Stimulated activated naive B cell treated with anti-CD40 and anti-IgM and Interleukin-4, amounts not matched to agents 10 μg/mL and 1 μg/mL and 100 μg/mL, for 72 hours (primary cell): ENCODE measurements around the gene ZP3.
"Not testable (repeated sequence)": the region's sequence is repeated elsewhere in the genome, so short reads cannot be mapped to it uniquely, and the experiment has no call there.

ENCODE experiments used
- ATAC-seq, 2 donors: fragments of 150-1000 bp; cut with Tn5 transposase; replicated peaks; 2 replicates each; pipeline ENCODE4 v1.10.0; 2021; ENCODE audit warnings: moderate library complexity in 1 of 2
- DNase-seq: peaks from one replicate; pipeline ENCODE4 v3.0.0; 2021
- H3K27ac Mint-ChIP-seq: one replicate; pipeline ENCODE4 v1.8.0; 2022; ENCODE audit warnings: mild to moderate bottlenecking, mixed read lengths
- H3K27me3 Mint-ChIP-seq, 2 donors: one replicate each; pipeline ENCODE4 v1.8.0; 2022; ENCODE audit warnings: mixed read lengths in 2 of 2
- H3K36me3 Mint-ChIP-seq, 2 donors: one replicate each; pipeline ENCODE4 v1.8.0; 2022; ENCODE audit warnings: mixed read lengths in 2 of 2, mild to moderate bottlenecking in 1 of 2
- H3K4me1 Mint-ChIP-seq, 2 donors: one replicate each; pipeline ENCODE4 v1.8.0; 2022; ENCODE audit warnings: mixed read lengths in 2 of 2, mild to moderate bottlenecking in 1 of 2
- H3K4me3 Mint-ChIP-seq, 2 donors: one replicate each; pipeline ENCODE4 v1.8.0; 2022; ENCODE audit warnings: mild to moderate bottlenecking in 2 of 2, mixed read lengths in 2 of 2, moderate library complexity in 1 of 2
- H3K9me3 Mint-ChIP-seq, 2 donors: one replicate each; pipeline ENCODE4 v1.8.0; 2022; ENCODE audit warnings: mixed read lengths in 2 of 2, mild to moderate bottlenecking in 1 of 2

Gene ZP3

DNA sequence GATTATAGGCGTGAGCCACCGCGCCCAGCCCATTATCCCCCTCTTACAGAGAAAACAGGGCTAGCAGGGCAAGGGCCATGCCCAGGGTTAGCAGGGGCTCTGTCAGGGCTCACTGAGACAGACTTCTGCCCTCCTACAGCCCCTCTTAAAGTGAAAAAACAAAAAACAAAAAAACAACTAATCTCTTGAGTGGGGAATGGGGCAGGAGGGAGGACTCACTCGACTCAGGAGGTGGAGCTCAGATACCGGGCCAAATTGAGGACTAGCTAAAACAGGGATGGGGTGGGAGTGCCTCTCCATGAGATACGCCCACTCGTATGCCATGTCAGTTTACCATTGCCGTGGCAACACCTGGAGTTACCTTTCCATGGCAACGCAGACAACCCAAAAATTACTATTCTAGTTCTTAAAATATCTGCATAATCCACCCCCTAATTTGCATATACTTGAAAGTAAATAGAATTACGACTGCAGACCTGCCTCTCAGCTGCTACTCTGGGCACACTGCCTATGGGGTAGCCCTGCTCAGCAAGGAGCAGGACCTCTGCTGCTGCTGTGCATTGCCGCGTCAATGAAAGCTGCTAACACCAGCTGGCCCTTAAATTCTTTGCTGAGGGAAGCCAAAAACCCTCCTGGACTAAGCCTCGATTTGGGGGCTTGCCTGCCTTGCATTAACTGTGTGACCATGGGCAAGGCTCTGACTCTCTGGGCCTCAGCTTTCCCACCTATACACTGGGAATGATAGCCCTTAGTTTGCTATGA is 28.6 kb upstream of the ZP3 start:
- Mint-ChIP-seq H3K4me3 (no peak overlapping the region), H3K36me3 (peaks cover 0 to 2% of the 10 kb centered on the region in 2 donors), H3K4me1 (peaks cover 16 to 32% of the 10 kb centered on the region in 2 donors), H3K27me3 (no peaks in the 10 kb centered on the region), H3K27ac (no peak overlapping the region), H3K9me3 (no peaks in the 10 kb centered on the region)
- DNase-seq, result no peak
- ATAC-seq, result no peak

DNA sequence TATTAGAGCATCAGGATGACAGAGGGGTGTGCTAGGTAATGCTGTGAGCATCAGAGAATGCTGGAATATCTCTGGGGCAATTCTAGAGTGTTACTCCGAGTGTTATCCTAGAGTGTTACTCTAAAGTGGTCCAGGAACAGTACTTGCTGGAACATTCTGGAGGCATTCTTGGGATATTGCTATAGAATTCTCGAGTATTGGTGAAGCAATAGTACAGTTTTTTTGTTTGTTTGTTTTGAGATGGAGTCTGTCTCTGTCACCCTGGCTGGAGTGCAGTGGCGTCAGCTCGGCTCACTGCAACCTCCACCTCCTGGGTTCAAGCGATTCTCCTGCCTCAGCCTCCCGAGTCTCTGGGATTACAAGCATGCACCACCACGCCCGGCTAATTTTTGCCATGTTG is 27.9 kb upstream of the ZP3 start:
- Mint-ChIP-seq H3K9me3 (no peaks in the 10 kb centered on the region), H3K27ac (no peak overlapping the region), H3K4me1 (peaks cover 15 to 32% of the 10 kb centered on the region in 2 donors), H3K36me3 (peaks cover 0 to 3% of the 10 kb centered on the region in 2 donors), H3K27me3 (no peaks in the 10 kb centered on the region), H3K4me3 (peak overlapping the region; percentile 81 to 86)
- no peak for DNase-seq
- no peak for ATAC-seq

DNA sequence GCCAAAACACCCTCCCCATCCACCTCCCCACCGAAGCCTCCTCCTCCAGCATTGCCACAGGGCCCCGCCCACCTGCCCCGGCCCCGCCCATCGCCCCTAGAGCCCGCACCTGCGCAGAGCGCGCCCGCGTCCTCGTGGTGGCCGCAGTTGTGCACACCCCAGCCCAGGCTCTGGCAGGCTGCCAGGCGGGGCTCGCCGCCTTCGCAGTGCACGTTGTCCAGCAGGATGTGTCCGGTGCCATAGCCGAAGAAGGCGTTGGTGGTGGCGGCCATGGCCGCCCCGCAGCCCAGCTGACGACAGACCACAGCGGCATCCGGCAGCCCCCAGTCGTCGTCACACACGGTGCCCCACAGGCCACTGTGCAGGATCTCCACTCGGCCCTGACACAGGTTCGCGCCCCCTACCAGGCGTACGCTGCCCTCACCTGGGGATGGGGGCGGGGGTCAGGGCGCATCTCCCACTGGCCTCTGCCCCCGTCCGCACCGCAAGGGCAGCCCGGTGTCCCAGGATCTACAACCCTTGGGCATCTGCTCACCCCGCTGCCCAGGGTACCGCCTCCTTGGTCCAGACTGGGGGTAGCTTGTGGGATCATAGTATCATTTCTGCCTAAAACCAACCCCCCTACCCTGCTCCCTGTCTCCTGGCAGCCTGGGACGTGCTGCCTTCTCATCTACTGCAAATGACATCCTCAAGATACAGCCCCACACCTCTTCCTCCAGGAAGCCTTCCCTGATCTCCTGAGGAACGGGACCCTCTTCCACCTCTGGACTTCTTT is 27.2 kb upstream of the ZP3 start:
- Mint-ChIP-seq H3K4me1 (peaks cover 13 to 24% of the 10 kb centered on the region in 2 donors), H3K27ac (peak overlapping the region; percentile 88)

GRCh38 chr7:76400248-76400647 is 24.5 kb upstream of the ZP3 start:
- Mint-ChIP-seq H3K27ac (no peak overlapping the region), H3K36me3 (peaks cover 0 to 8% of the 10 kb centered on the region in 2 donors), H3K27me3 (no peaks in the 10 kb centered on the region), H3K4me3 (no peak overlapping the region), H3K4me1 (peaks cover 19 to 24% of the 10 kb centered on the region in 2 donors), H3K9me3 (no peaks in the 10 kb centered on the region)
- ATAC-seq, result no peak
- no peak for DNase-seq

More for the DNA sequence above, 27.2 kb upstream of the ZP3 start:
- peak overlapping the region; percentile 81 to 86 for H3K4me3 Mint-ChIP-seq
- peak; percentile 64 for DNase-seq
- peaks cover 0 to 3% of the 10 kb centered on the region in 2 donors for H3K36me3 Mint-ChIP-seq
- no peaks in the 10 kb centered on the region for H3K27me3 Mint-ChIP-seq
- ATAC-seq, result peak; percentile 51 to 53
- H3K9me3 Mint-ChIP-seq, result no peaks in the 10 kb centered on the region

DNA sequence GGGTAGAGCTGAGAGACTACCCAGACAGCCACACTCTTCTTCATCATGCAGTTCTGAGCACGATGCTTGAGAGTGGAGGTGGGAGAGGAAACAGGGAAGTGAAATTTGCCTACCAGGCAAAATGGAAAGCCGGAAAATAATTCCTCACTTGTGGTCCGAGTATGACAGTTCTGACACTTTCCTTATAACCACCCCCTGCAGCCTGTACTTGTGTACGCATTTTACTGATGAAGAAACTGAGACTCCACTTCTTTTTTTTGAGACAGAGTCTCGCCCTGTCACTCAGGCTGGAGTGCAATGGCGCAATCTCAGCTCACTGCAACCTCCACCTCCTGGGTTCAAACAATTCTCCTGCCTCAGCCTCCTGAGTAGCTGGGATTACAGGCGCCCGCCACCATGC is 21.7 kb upstream of the ZP3 start:
- not testable (repeated sequence) for H3K36me3 Mint-ChIP-seq, H3K4me3 Mint-ChIP-seq, H3K27ac Mint-ChIP-seq, H3K9me3 Mint-ChIP-seq, H3K27me3 Mint-ChIP-seq, DNase-seq
- H3K4me1 Mint-ChIP-seq, result peaks cover 12 to 15% of the 10 kb centered on the region in 2 donors
- peak in 1 of 2 donors; percentile 39 for ATAC-seq

DNA sequence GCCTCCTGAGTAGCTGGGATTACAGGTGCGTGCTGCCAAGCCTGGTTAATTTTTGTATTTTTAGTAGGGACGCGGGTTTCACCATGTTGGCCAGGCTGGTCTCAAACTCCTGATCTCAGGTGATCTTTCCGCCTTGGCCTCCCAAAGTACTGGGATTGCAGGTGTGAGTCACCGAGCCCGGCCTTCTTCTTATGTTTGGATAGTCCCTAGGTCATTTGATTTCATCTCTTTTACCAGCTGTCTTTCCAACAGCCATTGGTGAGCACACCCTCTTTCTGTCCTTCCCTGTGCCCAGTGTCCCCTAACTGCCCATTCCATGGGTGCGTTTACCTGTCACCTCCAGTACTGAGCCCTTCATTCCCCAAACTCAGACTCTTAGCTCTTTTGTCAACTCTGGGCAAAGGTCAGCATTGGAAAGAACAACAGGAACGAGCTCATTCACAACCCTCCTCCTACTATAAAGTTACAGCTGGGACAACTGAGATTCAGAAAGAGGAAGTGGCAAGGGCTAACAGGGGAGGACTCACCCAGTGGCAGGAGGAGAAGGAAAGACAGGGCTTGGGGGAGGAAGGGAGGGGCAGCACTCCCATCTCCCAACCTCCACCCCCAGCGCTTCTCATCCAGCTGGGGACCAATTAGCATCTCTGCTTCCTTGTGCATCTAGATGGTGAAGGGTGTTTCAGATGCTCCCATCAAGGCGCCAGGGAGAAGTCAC is 20.8 kb upstream of the ZP3 start:
- H3K9me3 Mint-ChIP-seq, result no peaks in the 10 kb centered on the region
- no peak for DNase-seq
- ATAC-seq, result peak; percentile 60 to 73
- H3K27me3 Mint-ChIP-seq, result no peaks in the 10 kb centered on the region
- peaks cover 9 to 13% of the 10 kb centered on the region in 2 donors for H3K4me1 Mint-ChIP-seq
- H3K4me3 Mint-ChIP-seq, result no peak overlapping the region
- peaks cover 3 to 8% of the 10 kb centered on the region in 2 donors for H3K36me3 Mint-ChIP-seq
- H3K27ac Mint-ChIP-seq, result peak overlapping the region; percentile 68

DNA sequence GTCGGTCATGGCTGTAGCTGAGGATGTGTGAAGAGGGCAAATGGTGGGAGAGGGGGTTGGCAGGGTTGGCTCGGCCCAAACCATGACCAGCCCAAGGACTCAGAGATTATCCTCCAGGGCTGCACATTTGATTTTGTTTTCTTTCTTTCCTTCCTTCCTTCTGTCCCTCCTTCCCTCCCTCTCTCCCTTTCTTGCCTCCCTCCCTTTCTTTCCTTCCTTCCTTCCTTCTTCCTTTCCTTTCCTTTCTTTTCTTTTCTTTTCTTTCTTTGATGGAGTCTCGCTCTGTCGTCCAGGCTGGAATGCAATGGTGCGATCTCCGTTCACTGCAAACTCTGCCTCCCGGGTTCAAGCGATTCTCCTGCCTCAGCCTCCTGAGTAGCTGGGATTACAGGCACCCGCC is 19.0 kb upstream of the ZP3 start:
- no peaks in the 10 kb centered on the region for H3K27me3 Mint-ChIP-seq
- H3K4me3 Mint-ChIP-seq, result no peak overlapping the region

DNA sequence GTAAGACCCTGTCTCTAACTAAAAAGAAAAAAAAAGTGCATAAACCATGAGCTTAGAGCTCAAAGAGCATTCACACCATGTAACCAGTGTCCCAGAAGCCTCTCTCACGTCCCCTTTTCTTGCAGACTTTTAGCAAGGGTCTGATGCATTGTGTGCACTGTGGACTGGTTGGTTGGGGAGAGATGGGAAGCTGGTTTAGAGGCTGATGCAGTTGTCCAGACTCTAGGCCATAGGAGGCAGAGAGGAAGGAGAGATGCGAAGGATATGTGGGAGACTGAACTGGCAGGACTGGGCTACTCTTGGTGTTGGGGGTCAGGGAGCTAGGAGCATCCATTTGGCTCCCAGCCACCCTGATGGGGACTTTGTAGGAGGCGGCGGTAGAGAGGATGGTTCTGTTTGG is 17.0 kb upstream of the ZP3 start:
- DNase-seq (no peak), ATAC-seq (no peak)
- Mint-ChIP-seq H3K27ac (no peak overlapping the region), H3K36me3 (peaks cover 3 to 9% of the 10 kb centered on the region in 2 donors), H3K4me1 (peaks cover 8 to 9% of the 10 kb centered on the region in 2 donors), H3K9me3 (no peaks in the 10 kb centered on the region), H3K27me3 (no peaks in the 10 kb centered on the region), H3K4me3 (no peak overlapping the region)

More for the DNA sequence above, 19.0 kb upstream of the ZP3 start:
- no peak overlapping the region for H3K27ac Mint-ChIP-seq
- ATAC-seq (no peak), DNase-seq (no peak)
- H3K9me3 Mint-ChIP-seq, result no peaks in the 10 kb centered on the region
- H3K4me1 Mint-ChIP-seq, result peaks cover 9 to 13% of the 10 kb centered on the region in 2 donors
- H3K36me3 Mint-ChIP-seq, result peaks cover 3 to 8% of the 10 kb centered on the region in 2 donors

DNA sequence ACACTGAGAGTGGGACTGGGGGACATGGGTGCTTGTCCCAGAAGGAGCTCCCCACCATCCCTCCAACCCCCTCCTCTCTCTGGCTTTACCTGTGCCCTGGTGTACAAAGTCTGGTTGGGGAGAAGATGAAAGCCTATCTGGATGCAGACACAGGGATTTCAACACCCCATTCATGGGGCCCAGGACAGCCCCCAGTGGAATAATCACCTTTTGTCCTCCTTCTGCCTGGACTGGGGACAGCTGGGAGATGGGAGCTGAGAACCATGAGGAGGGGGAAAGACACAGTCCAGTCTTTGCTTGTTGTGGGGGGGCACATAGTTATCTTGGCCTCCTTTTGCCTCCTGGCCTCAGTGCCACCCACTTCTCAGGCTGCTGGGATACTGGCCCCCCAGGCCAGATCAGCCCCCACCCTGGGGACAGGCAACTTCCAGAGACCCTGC is 16.6 kb upstream of the ZP3 start:
- Mint-ChIP-seq H3K27ac (no peak overlapping the region), H3K36me3 (peaks cover 3 to 9% of the 10 kb centered on the region in 2 donors), H3K4me3 (no peak overlapping the region), H3K27me3 (no peaks in the 10 kb centered on the region), H3K4me1 (peaks cover 6 to 8% of the 10 kb centered on the region in 2 donors), H3K9me3 (no peaks in the 10 kb centered on the region)
- no peak for ATAC-seq
- DNase-seq, result no peak

DNA sequence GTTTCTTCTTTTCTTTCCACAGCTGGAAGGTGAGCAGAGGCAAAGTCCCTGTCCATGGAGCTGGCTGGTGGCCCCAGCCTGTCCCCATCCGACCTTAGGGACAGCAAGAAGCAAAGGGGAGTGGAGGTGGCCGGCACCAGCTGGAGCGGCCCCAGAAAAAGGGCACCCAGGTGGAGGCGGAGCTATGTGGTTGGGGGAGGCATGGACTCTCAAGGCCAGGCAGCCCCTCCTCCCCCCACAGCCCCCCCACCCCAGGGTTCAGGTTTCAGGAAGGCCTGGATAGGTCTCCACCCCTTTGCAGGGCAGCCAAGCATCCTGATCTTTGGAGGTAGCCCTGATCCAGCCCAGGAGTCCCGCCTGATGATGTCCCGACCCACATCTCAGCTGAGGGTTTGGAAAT is 15.2 kb upstream of the ZP3 start, which contains the start of gene SSC4D:
TSS of gene SSC4D (minus strand) at position 161 of the 400 bp plus-strand sequence. CDS start 5,258 bp downstream, outside the sequence.
- Mint-ChIP-seq H3K4me3 (no peak within 1 kb of the TSS), H3K36me3 (peaks cover 3% of the 10 kb centered on the region in 2 donors), H3K9me3 (no peaks in the 10 kb centered on the region), H3K4me1 (no peaks in the 10 kb centered on the region), H3K27ac (peak within 1 kb of the TSS; percentile 14), H3K27me3 (no peaks in the 10 kb centered on the region)
- no peak for ATAC-seq
- DNase-seq, result no peak

GRCh38 chr7:76411626-76412025 is 13.1 kb upstream of the ZP3 start:
- Mint-ChIP-seq H3K36me3 (peaks cover 3% of the 10 kb centered on the region in 2 donors), H3K9me3 (no peaks in the 10 kb centered on the region), H3K4me1 (no peaks in the 10 kb centered on the region), H3K27ac (no peak overlapping the region), H3K4me3 (no peak overlapping the region), H3K27me3 (no peaks in the 10 kb centered on the region)
- no peak for DNase-seq
- ATAC-seq, result no peak

GRCh38 chr7:76412249-76412648 is 12.5 kb upstream of the ZP3 start:
- no peak for DNase-seq
- H3K27ac Mint-ChIP-seq, result no peak overlapping the region

DNA sequence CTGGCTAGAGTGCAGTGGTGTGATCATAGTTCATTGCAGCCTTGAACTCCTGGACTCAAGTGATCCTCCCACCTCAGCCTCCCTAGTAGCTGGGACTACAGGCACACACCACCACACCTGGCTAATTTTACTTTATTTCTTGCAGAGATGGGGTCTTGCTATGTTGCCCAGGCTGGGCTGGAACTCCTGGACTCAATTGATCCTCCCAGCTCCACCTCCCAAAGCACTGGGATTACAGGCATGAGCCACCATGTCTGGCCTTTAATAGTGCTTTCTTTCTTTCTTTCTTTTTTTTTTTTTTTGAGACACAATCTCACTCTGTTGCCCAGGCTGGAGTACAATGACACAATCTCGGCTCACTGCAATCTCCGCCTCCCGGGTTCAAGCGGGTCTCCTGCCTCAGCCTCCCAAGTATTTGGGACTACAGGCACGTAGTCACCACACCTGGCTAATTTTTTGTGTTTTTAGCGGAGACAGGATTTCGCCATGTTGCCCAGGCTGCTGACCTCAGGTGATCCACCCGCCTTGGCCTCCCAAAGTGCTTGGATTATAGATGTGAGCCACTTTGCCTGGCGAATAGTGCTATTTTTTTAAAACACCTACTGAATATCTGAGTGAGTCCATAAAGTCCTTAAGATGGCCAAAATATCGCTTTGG is 7.0 kb upstream of the ZP3 start:
- not testable (repeated sequence) for H3K27me3 Mint-ChIP-seq, H3K4me3 Mint-ChIP-seq, H3K27ac Mint-ChIP-seq, H3K36me3 Mint-ChIP-seq, H3K4me1 Mint-ChIP-seq, DNase-seq, ATAC-seq, H3K9me3 Mint-ChIP-seq

More at GRCh38 chr7:76412249-76412648, 12.5 kb upstream of the ZP3 start:
- Mint-ChIP-seq H3K4me3 (no peak overlapping the region), H3K27me3 (no peaks in the 10 kb centered on the region), H3K36me3 (peaks cover 3% of the 10 kb centered on the region in 2 donors), H3K4me1 (no peaks in the 10 kb centered on the region), H3K9me3 (no peaks in the 10 kb centered on the region)
- no peak for ATAC-seq

- H3K27ac Mint-ChIP-seq, result not testable (repeated sequence)
These were observed 3.7 kb upstream of the ZP3 start for GRCh38 chr7:76421097-76421496.

More at GRCh38 chr7:76421097-76421496, 3.7 kb upstream of the ZP3 start:
- H3K4me1 Mint-ChIP-seq, DNase-seq, ATAC-seq, H3K4me3 Mint-ChIP-seq, H3K9me3 Mint-ChIP-seq, H3K36me3 Mint-ChIP-seq: not testable (repeated sequence)
- peaks cover 18 to 19% of the 10 kb centered on the region in 2 donors for H3K27me3 Mint-ChIP-seq
